GM19035 (cell line): ENCODE measurements around the gene OSCP1.
"Not testable (repeated sequence)": the region's sequence is repeated elsewhere in the genome, so short reads cannot be mapped to it uniquely, and the experiment has no call there.

Source experiments
- ATAC-seq: cut with Tn5 transposase; IDR thresholded peaks from one replicate; pipeline ENCODE4 v1.9.1; 2021; ENCODE audit not compliant: unreplicated experiment

Gene OSCP1, protein sequence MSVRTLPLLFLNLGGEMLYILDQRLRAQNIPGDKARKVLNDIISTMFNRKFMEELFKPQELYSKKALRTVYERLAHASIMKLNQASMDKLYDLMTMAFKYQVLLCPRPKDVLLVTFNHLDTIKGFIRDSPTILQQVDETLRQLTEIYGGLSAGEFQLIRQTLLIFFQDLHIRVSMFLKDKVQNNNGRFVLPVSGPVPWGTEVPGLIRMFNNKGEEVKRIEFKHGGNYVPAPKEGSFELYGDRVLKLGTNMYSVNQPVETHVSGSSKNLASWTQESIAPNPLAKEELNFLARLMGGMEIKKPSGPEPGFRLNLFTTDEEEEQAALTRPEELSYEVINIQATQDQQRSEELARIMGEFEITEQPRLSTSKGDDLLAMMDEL

DNA sequence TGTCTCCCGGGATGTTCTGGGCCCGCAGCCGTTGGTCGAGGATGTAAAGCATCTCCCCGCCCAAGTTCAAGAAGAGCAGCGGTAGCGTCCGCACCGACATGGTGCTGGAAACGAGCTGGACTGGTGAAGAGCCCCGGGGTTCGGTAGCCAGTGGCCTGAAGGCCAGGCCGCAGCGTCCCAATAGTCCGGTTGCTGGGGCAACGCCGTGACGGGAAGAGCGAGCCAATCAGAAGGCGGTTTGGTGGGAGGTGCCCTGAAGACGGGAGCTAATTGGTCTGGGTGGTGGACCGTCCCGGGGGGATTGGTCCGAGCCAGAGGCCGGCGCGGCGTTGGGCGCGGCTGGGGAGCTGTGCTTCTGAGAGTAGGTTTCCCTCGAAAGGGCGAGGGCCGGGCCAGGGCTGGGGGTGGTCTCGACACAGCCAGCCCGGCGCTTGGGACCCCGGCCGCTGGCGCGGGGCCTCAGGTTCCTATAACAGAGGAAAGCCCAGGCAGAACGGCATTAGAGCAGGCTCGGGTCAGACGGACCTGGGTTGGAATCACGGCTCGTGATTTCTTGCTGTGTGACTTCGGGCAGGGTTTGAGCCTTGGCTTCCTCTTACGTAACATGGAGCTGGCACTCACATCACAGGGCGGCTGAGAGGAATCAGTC, at the start of gene OSCP1:
Gene OSCP1, minus strand, starts transcription at position 182 of the 649 bp plus-strand sequence. Its CDS starts 82 bp downstream, at position 100.
- ATAC-seq = peak; percentile 99

DNA sequence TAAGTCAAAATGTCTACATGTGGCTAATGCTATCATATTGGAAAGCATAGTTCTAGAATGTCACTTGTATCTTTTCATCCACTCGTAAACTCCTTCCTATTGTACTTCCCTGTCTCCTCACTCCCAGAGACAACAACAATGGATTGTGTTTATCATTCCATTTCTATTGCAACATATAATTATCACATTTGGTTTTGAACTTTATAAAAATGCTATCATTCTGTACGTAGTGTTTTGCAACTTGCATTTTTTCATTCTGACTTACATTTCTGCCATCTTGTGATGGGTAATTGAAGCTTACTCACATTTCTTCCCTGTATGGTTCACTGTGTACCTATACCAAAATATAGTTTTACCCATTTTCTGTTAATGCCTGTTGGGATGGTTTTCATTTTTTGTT, 47.0 kb upstream of the OSCP1 start:
- ATAC-seq = no peak

GRCh38 chr1:36494971-36495370, 44.7 kb upstream of the OSCP1 start:
- ATAC-seq = no peak

- ATAC-seq = no peak
Measured at GRCh38 chr1:36493524-36493923, 43.3 kb upstream of the OSCP1 start.

- ATAC-seq = no peak
Measured at GRCh38 chr1:36492491-36492890, 42.2 kb upstream of the OSCP1 start.

DNA sequence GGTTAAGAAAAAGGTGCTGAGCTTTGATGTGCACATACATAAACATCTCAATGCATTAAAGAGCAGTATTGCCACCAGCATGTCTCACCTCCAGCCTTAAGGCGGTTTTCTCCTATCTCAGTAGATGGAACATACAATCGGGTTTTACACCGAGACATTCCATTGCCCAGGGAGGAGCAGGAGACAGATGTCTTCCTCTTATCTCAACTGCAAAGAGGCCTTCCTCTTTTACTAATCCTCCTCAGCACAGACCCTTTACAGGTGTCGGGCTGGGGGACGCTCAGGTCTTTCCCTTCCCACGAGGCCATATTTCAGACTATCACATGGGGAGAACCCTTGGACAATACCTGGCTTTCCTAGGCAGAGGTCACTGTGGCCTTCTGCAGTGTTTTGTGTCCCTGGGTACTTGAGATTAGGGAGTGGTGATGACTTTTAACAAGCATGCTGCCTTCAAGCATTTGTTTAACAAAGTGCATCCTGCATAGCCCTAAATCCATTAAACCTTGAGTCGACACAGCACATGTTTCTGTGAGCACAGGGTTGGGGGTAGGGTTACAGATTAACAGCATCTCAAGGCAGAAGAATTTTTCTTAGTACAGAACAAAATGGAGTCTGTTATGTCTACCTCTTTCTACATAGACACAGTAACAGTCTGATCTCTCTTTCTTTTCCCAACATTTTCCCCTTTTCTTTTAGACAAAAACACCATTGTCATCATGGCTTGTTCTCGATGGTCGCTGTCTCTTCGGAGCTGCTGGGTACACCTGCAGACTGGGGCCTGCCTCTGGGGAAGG, 39.2 kb upstream of the OSCP1 start:
- not testable (repeated sequence) for ATAC-seq

DNA sequence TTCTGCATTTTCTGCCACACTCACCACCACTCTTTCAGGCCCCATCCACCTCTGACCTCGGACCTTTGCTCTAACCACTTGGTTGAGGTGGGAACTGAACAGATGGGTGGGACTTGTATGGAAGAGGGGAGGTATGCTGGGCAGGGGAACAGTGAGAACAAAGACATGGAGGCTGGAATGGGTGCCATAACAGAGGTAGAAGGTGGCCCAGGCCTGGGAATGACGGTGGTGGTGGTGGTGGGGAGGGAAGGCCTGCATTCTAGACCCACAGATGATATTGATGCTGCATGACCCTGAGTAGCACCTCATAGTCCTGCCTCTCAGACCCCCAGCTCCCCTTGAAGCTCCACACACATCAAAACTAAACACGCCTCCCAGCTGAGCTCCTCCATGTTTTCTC, 37.7 kb upstream of the OSCP1 start:
- no peak for ATAC-seq

DNA sequence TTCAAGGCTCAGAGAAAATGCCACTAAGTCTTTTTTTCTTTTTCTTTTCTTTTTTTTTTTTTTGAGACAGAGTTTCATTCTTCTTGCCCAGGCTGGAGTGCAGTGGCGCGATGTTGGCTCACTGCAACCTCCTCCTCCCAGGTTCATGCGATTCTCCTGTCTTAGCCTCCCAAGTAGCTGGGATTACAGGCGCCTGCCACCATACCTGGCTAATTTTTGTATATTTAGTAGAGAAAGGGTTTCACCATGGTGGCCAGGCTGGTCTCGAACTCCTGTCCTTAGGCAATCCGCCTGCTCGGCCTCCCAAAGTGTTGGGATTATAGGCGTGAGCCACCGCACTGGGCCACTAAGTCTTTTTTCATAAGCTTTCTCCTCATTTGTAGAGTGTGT, 37.1 kb upstream of the OSCP1 start:
- ATAC-seq = not testable (repeated sequence)

GRCh38 chr1:36486439-36487335, 36.4 kb upstream of the OSCP1 start:
- ATAC-seq = no peak

- ATAC-seq = no peak
Measured at GRCh38 chr1:36486093-36486438, 35.8 kb upstream of the OSCP1 start.

DNA sequence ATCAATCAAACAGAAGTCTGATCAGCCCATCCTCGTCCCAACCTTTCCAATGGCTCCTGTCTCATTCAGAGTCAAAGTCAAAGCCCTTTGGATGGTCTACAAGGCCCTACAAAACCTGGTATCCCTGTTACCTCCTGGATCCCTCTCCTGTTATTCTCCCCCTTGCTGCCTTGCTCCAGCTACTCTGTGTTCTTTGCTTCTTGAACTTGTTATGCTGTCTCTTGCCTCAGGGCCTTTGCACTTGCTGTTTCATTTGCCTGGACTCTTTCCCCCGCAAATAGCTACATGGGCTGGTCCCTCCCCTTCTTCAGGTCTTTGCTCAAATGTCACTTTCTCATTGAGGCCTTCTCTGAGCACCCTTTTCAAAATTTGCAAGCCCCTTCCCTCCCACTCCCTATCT, 33.8 kb upstream of the OSCP1 start:
- no peak for ATAC-seq

DNA sequence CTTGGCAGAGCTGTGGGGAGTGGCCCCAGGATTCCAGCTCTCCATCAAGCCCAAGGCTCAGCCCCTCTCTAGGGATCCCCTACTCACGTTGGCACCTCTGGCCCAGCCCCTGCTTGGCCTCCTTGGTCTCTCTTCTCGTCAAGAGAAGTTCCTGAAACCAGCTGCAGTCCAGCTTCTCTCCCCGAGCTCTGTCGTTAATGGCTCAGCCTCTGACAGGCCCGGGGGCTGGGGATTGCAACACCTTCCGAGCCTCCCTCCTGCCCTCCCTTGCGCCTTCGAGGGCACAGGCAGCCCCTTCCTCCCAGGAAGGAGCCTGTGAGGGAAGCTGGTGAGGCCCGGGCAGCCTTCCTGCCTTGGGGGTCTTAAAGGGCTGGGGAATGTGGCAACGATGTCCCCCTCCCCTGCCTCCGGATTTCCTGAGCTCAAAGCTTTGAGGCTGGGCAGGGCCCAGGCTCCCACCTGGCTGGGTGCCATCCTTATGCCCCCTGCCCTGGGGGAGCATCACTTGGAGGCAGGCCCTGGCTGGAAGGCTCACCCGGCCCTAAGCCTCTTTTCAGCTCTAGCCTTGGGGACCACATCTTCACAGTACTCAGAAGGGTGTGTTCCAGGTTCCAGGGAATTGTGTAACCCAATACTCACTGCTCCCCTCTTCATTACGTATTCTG, 32.6 kb upstream of the OSCP1 start, which contains the start of gene CSF3R:
Gene CSF3R, minus strand, starts transcription at position 190 of the 665 bp plus-strand sequence. CDS start 3,417 bp downstream, outside the sequence.
- no peak for ATAC-seq

DNA sequence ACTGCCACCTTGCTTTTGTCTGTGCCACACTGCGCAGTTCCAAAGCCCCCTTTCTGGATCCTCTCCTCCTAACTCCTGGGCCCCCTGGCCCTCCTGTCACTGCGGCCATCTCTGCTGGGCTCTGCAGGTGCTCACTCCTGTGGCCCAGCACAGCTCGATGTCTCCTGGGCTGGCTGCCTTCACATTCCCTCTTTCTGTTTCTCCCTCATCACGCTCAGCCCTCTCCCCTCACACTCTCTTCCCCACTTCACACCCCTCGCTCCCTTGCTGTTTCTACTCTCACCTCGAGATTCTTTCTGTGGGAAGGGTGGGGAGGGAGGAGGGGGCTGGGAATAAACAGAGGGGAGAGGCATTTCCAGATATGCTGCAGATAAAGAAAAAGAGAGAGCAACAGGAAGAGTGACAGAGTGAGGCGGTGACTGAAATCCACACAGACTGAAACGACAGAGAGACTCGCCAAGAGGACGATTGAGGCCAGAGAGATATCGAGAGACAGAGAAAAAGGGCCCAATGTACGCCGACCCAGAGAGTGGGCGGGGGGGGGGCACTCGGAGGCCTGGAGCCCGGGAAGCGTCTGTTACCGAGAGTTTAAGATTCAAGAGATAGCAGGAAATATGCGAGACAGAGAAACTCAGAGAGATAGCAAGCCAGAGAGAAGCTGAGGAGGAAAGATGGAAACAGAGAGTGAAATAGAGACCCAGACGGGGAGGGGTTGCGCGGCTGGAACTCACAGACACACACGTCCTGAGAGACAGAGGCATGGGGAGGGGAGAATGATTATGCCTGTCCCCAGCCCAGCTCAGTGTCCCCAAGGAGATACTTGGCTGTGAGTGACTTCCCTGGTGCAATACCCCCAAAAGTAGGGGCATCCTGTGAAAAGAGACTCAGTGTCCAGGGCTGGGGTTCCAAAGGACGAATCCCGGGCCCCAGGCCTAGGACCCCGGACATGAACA, 31.8 kb upstream of the OSCP1 start:
- no peak for ATAC-seq

DNA sequence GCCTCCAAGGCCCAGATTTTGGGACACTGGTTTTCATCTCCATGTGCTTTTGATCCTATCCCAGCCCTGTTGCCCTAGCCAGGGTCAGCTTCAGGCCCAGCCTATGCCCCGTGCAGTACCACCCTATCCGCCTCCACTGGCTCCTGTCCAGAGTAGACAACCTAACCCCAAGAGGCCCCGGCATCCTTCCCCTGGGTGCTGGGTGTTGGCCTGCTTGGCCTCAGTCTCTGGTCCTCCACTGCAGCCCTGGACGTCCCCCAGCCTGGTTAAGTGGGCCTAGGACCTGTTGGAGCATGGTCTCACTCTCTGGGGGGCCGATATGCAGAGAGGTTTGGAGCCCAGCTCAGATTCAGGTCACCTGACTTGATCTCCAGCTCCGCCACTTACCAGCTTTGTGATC, 30.8 kb upstream of the OSCP1 start:
- no peak for ATAC-seq

- no peak for ATAC-seq
Measured at GRCh38 chr1:36480161-36480560, 29.9 kb upstream of the OSCP1 start.

DNA sequence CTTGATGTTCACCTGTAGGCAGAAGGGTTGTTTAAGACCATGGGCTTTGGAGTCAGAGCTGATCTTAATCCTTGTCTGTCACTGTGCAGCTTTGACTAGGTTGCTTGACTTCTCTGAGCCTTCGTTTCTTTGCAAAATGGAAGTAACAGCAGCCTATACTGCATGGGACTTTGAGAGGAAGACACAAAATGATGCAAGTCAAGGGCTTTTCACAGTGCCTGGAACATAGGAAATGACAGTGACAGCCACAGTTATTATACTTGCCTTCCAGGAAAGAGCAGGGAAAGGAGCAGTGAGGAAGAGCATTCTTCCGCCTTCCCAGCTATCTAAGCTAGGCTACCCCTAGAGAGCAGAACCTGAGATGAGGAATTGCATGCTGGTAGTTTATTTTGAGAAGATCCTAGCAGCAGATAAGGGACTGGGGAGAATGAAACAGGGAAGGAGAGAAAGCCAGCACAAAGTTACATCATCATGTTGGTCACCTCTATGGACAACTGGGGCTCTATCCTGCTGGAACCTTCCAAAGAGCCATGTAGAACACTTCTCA, 29.3 kb upstream of the OSCP1 start:
- no peak for ATAC-seq

DNA sequence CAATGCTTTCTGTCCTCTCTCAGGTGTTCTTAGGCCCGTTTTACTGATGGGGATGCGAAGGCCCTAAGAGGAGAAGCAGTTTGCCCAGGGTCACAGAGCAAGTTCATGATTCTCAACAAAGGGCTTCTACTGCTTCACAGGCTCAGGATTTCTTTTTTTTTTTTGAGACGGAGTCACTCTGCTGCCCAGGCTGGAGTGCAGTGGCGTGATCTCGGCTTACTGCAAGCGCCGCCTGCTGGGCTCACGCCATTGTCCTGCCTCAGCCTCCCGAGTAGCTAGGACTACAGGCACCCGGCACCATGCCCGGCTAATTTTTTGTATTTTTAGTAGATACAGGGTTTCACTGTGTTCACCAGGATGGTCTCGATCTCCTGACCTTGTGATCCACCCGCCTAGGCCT, 27.4 kb upstream of the OSCP1 start:
- not testable (repeated sequence) for ATAC-seq

- ATAC-seq = no peak
Measured at GRCh38 chr1:36476945-36477344, 26.7 kb upstream of the OSCP1 start.
